OCI-LY1 (cell line): ENCODE data around the gene STAM.

Source experiments
- CTCF ChIP-seq: fragments of 200-600 bp; sonication (generic), shearing (Covaris generic); IDR thresholded peaks from 2 replicates; pipeline ENCODE4 v1.5.1; 2017; ENCODE audit warnings: mild to moderate bottlenecking, antibody characterized with exemption, low read length, moderate library complexity, mixed read lengths
- EZH2 ChIP-seq: fragments of 200-600 bp; sonication (generic), shearing (Covaris generic); IDR thresholded peaks from 2 replicates; pipeline ENCODE4 v1.8.0; 2017; ENCODE audit warnings: borderline replicate concordance, mixed run types, mild to moderate bottlenecking, antibody characterized with exemption, low read length, moderate library complexity, mixed read lengths

DNA sequence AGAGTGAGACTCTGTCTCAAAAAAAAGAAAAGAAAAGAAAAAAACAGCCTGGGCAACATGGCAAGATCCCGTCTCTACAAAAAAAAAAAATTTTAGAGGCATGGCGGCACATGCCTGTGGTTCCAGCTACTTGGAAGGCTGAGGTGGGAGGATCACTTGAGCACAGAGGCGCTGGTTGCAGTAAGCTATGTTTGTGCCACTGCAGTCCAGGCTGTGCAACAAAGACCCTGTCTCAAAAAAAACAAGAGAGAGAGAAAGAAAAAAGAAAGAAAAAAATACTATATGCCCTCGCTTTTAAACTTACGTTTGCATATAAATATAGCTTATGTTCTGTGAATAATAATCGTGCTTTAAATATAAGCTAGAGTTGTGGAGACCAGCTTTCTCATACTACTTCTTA lies 38.0 kb upstream of the STAM start:
- TF ChIP-seq CTCF (no peak), EZH2 (no peak)
